ENCODE data around the gene CLCF1.

Gene CLCF1

DNA sequence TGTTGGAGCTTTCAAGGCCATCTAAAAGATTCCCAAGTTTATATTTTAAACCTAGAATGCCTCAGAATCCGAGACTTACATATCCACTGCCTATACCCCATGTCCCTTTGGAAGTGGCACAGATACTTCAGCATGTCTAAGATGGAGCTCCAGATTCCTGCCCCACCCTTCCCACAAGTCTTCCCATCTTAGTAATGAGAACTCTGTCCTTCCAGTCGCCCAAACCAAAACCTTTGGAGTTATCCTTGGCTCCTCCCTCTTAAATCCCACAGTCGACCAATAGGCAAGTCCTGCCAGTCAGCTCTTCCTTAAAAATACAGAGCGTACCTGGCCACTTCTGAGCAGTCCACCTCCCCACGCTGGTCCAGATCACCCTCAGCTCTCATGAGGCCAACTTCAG lies 24.4 kb downstream of the CLCF1 start:
- Histone ChIP-seq H3K27ac (ENCODE audit: insufficient read depth, low read depth, low read length, poor library complexity, severe bottlenecking) (no peak overlapping the region), H3K27me3 (ENCODE audit: control insufficient read depth, insufficient read depth, low read length, poor library complexity, severe bottlenecking) (no peaks in the 10 kb centered on the region), H3K36me3 (ENCODE audit: control insufficient read depth, insufficient read depth, low read length) (no peaks in the 10 kb centered on the region), H3K4me3 (ENCODE audit: insufficient read depth, low read depth, low read length) (no peak overlapping the region), H3K4me1 (ENCODE audit: control insufficient read depth, insufficient read depth, low read length) (peaks cover 10% of the 10 kb centered on the region), H3K9me3 (ENCODE audit: control insufficient read depth, low read length) (no peaks in the 10 kb centered on the region)
- WGBS, 2 experiments, result 65 to 73% methylated on average over 5 of the region's 5 CpGs

DNA sequence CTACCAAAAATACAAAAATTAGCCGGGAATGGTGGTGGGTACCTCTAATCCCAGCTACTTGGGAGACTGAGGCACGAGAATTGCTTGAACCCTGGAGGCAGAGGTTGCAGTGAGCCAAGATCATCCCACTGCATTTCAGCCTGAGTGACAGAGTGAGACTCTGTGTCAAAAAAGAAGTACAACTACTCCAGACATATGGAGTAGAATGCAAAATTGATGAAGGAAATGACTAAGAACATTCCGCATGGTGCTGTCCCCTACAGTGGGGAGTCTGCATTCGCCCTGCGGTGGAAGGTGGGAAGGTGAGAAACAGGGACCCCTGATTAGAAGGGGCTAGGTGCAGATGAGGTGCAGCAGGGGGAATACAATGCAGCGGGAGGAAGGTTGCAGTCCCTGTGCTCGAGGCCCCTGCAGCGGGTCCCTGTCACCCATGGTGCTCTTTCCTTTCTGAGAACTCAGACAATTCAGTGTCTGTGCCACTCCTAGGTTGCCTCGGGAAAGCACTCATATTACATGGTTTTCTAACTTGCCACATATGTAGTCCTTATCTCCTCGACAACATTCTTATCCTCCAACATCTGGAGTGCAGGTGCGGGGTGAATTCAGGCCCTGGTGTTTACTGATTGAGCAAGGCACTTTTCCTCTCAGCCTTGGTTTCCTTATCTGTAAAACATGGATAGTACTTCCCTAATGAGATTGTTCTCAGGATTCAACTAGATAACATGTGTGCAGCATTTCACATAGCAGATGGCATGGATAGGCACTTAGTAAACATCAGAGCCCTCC lies 25.2 kb downstream of the CLCF1 start:
- 90 to 91% methylated on average over 11 of the region's 11 CpGs for WGBS, 2 experiments
- Histone ChIP-seq H3K27me3 (ENCODE audit: control insufficient read depth, insufficient read depth, low read length, poor library complexity, severe bottlenecking) (no peaks in the 10 kb centered on the region), H3K9me3 (ENCODE audit: control insufficient read depth, low read length) (no peaks in the 10 kb centered on the region), H3K4me3 (ENCODE audit: insufficient read depth, low read depth, low read length) (no peak overlapping the region), H3K4me1 (ENCODE audit: control insufficient read depth, insufficient read depth, low read length) (peaks cover 7% of the 10 kb centered on the region), H3K27ac (ENCODE audit: insufficient read depth, low read depth, low read length, poor library complexity, severe bottlenecking) (no peak overlapping the region), H3K36me3 (ENCODE audit: control insufficient read depth, insufficient read depth, low read length) (no peaks in the 10 kb centered on the region)

DNA sequence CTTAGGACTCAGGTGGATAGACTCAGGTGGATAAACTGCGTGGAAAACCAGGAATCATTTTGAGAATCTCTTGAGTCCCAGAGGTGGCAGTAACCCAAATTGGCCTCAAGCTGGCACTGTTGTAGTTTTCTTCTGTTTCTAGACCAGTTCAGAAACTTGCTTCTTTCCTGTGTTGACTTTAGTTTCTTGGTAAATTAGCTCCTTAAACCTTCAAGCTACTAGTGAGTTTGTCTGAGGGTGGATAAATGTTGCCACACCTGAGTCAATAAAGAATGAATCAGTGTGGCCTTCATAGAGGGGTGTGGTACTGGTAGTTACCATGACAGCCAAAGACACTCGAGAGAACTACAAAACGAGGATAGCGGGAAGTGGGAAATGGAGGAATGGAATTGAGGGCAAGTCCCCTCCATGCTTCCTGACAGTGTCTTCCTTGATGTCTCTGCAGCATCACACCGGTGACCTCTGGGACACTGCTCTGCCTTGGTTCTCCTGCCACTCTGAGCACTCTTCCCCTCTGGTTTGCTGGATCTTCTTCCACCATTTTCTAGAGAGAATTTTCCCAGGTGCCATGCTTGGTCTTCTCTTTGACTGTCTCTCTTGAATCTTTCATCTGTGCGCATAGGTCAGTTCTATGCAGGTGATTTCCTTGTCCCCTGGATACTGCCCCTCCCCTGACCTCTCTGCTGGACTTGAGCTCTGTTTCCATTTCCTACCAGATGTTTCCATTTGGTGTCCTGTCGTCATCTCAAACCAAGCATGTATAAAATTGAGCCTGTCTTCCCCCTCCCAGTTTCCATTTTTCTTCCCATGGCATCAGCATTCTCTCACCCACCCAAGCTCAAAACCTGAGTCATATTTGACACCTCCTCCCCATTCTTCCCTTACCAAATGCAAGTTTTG lies 27.2 kb downstream of the CLCF1 start:
- H3K27ac ChIP-seq (ENCODE audit: insufficient read depth, low read depth, low read length, poor library complexity, severe bottlenecking), result no peak overlapping the region
- 77 to 80% methylated on average over 7 of the region's 7 CpGs for WGBS, 2 experiments
- H3K9me3 ChIP-seq (ENCODE audit: control insufficient read depth, low read length), result no peaks in the 10 kb centered on the region
- no peaks in the 10 kb centered on the region for H3K27me3 ChIP-seq (ENCODE audit: control insufficient read depth, insufficient read depth, low read length, poor library complexity, severe bottlenecking)
- H3K4me3 ChIP-seq (ENCODE audit: insufficient read depth, low read depth, low read length), result no peak overlapping the region
- no peaks in the 10 kb centered on the region for H3K36me3 ChIP-seq (ENCODE audit: control insufficient read depth, insufficient read depth, low read length)
- no peaks in the 10 kb centered on the region for H3K4me1 ChIP-seq (ENCODE audit: control insufficient read depth, insufficient read depth, low read length)

DNA sequence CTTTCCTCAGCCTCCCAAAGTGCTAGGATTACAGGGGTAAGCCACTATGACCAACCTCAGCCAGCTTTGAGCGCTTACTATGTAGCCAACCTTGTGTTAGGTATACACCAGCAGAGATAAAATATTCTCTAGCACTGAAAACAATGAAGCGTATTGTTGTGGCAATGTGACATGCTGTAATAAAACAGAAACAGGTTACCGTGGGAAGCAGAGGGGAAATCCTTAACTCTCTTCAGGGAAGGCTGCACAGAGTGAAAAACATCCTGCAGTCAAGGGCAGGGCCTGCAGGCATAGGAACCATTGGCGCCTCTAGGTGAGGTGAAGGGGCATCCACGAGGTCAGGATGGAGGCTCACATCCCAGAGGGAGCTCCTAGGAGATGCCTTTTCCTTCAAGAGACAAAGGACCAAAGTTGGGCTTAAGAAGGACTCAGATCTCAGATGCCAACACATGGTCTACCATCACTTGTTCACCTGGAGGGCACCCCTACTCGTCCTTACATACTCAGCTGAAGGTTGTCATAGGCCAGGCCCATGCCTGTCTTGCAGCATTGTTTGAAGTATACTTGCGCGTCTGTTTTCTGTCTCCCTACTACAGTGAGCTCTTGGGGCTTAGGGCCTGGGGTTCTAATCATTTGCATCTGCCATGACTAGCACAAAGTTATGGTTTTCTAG lies 28.0 kb downstream of the CLCF1 start:
- Histone ChIP-seq H3K4me1 (ENCODE audit: control insufficient read depth, insufficient read depth, low read length) (no peaks in the 10 kb centered on the region), H3K27ac (ENCODE audit: insufficient read depth, low read depth, low read length, poor library complexity, severe bottlenecking) (no peak overlapping the region), H3K9me3 (ENCODE audit: control insufficient read depth, low read length) (no peaks in the 10 kb centered on the region), H3K4me3 (ENCODE audit: insufficient read depth, low read depth, low read length) (no peak overlapping the region), H3K36me3 (ENCODE audit: control insufficient read depth, insufficient read depth, low read length) (no peaks in the 10 kb centered on the region), H3K27me3 (ENCODE audit: control insufficient read depth, insufficient read depth, low read length, poor library complexity, severe bottlenecking) (no peaks in the 10 kb centered on the region)
- WGBS, 2 experiments, result 87 to 90% methylated on average over 8 of the region's 8 CpGs

DNA sequence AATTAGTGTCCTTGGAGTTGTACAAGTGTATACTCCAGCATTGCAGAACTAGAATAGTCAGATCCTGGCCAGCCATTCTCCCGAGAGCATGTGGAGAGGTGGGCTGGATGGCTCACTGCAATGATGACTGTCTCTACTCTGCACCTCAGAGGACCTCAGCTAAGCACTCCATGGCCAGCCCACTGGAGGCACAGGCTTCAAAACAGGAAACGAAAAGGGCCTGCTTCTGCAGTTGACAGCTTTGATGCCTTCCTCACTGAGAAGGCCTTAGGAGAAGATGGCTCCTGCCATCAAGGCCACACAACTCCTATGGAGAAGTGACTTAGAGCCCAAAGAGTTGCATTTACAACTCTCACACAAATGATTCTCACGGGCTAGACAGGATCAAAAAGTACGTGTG lies 29.1 kb downstream of the CLCF1 start:
- H3K27me3 ChIP-seq (ENCODE audit: control insufficient read depth, insufficient read depth, low read length, poor library complexity, severe bottlenecking), result no peaks in the 10 kb centered on the region
- no peak overlapping the region for H3K4me3 ChIP-seq (ENCODE audit: insufficient read depth, low read depth, low read length)
- H3K36me3 ChIP-seq (ENCODE audit: control insufficient read depth, insufficient read depth, low read length), result no peaks in the 10 kb centered on the region
- H3K9me3 ChIP-seq (ENCODE audit: control insufficient read depth, low read length), result no peaks in the 10 kb centered on the region
- no peaks in the 10 kb centered on the region for H3K4me1 ChIP-seq (ENCODE audit: control insufficient read depth, insufficient read depth, low read length)
- WGBS, 2 experiments, result 84 to 90% methylated on average over 4 of the region's 4 CpGs
- no peak overlapping the region for H3K27ac ChIP-seq (ENCODE audit: insufficient read depth, low read depth, low read length, poor library complexity, severe bottlenecking)

DNA sequence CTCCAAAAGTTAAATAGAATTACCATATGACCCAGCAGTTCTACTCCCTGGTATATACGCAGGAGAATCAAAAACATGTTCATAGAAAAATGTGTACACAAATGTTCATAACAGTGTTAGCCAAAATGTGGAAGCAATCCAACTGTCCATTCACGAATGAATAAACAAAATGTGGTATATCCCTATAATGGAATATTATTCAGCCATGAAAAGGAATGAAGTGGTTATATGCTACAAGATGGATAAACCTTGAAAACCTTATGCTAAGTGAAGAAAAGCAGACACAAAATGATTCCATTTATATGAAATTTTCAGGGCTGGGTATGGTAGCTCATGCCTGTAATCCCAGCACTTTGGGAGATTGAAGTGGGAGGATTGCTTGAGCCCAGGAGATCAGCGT lies 36.1 kb downstream of the CLCF1 start:
- no peaks in the 10 kb centered on the region for H3K27me3 ChIP-seq (ENCODE audit: control insufficient read depth, insufficient read depth, low read length, poor library complexity, severe bottlenecking)
- no peaks in the 10 kb centered on the region for H3K4me1 ChIP-seq (ENCODE audit: control insufficient read depth, insufficient read depth, low read length)
- no peaks in the 10 kb centered on the region for H3K36me3 ChIP-seq (ENCODE audit: control insufficient read depth, insufficient read depth, low read length)
- WGBS, 2 experiments, result 95 to 97% methylated on average over 2 to 3 of the region's 3 CpGs
- no peaks in the 10 kb centered on the region for H3K9me3 ChIP-seq (ENCODE audit: control insufficient read depth, low read length)
- H3K27ac ChIP-seq (ENCODE audit: insufficient read depth, low read depth, low read length, poor library complexity, severe bottlenecking), result no peak overlapping the region
- no peak overlapping the region for H3K4me3 ChIP-seq (ENCODE audit: insufficient read depth, low read depth, low read length)

DNA sequence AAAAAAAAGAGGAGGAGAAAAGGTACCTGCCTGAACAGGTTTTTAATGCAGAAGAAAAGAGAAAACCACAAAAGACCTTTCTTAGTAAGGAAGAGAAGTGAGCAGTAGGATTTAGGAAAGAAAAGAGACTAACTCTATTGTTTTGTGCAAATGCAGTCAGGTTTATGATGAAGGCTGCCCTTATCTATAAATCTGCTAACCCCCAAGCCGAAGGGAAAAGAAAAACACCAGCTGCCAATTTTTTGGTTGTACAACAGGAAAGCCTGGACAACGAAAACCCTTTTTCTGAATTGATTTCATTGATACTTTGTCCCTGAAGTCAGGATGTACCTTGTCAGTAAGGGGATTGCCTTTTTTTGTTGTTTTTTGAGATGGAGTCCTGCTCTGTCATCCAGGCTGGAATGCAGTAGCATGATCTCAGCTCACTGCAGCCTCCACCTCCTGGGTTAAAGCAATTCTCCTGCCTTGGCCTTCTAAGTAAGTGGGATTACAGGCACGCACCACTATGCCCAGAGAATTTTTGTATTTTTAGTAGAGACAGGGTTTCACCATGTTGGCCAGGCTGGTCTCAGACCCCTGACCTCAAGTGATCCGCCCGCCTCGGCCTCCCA lies 41.2 kb downstream of the CLCF1 start:
- Histone ChIP-seq H3K4me3 (ENCODE audit: insufficient read depth, low read depth, low read length) (no peak overlapping the region), H3K36me3 (ENCODE audit: control insufficient read depth, insufficient read depth, low read length) (no peaks in the 10 kb centered on the region), H3K4me1 (ENCODE audit: control insufficient read depth, insufficient read depth, low read length) (no peaks in the 10 kb centered on the region), H3K27ac (ENCODE audit: insufficient read depth, low read depth, low read length, poor library complexity, severe bottlenecking) (no peak overlapping the region), H3K27me3 (ENCODE audit: control insufficient read depth, insufficient read depth, low read length, poor library complexity, severe bottlenecking) (no peaks in the 10 kb centered on the region), H3K9me3 (ENCODE audit: control insufficient read depth, low read length) (no peaks in the 10 kb centered on the region)
- 86 to 94% methylated on average over 6 of the region's 6 CpGs for WGBS, 2 experiments

DNA sequence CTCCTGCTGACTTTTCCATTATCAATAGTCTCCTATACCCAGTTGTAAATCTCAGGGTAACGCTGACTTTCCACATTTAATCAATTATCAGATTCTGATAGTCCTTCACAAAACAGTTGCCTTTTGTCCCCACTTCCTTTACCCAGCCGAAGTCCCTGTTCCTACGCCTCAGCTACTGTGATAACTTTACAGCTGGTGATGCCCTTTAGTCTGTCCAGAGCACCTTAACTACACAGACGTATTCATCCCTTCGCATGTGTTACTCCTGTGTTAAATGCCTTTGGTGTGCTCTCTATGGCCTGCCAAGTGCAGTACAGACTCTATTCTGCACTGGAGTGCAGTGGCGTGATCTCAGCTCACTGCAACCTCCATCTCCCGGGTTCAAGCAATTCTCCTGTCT lies 49.9 kb downstream of the CLCF1 start:
- Histone ChIP-seq H3K9me3 (ENCODE audit: control insufficient read depth, low read length) (no peaks in the 10 kb centered on the region), H3K4me3 (ENCODE audit: insufficient read depth, low read depth, low read length) (no peak overlapping the region), H3K27ac (ENCODE audit: insufficient read depth, low read depth, low read length, poor library complexity, severe bottlenecking) (no peak overlapping the region), H3K27me3 (ENCODE audit: control insufficient read depth, insufficient read depth, low read length, poor library complexity, severe bottlenecking) (peaks cover 18% of the 10 kb centered on the region), H3K36me3 (ENCODE audit: control insufficient read depth, insufficient read depth, low read length) (no peaks in the 10 kb centered on the region), H3K4me1 (ENCODE audit: control insufficient read depth, insufficient read depth, low read length) (no peaks in the 10 kb centered on the region)
- 91 to 93% methylated on average over 7 of the region's 7 CpGs for WGBS, 2 experiments

DNA sequence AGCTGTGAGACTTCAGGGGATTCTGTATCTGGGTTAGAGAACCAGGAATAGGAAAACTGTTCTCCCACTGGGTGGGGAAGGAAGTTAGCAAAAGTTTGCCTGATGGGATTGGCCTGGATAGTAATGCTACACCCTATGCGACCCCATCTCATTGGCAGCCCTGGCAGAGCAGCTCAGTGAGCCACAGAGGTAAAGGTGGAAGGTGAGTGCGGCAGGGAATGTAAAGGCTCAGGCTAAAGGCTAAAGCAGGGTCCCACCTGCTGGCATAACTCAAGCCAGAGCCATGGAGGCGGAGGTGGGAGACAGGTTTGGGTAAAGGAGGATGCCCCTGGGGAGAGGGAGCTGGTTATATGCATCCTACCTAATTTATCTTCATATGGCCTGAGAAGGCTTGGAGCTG lies 51.3 kb downstream of the CLCF1 start:
- Histone ChIP-seq H3K4me1 (ENCODE audit: control insufficient read depth, insufficient read depth, low read length) (no peaks in the 10 kb centered on the region), H3K27ac (ENCODE audit: insufficient read depth, low read depth, low read length, poor library complexity, severe bottlenecking) (no peak overlapping the region), H3K27me3 (ENCODE audit: control insufficient read depth, insufficient read depth, low read length, poor library complexity, severe bottlenecking) (peaks cover 26% of the 10 kb centered on the region), H3K9me3 (ENCODE audit: control insufficient read depth, low read length) (no peaks in the 10 kb centered on the region), H3K36me3 (ENCODE audit: control insufficient read depth, insufficient read depth, low read length) (no peaks in the 10 kb centered on the region), H3K4me3 (ENCODE audit: insufficient read depth, low read depth, low read length) (no peak overlapping the region)
- 91 to 93% methylated on average over 3 of the region's 3 CpGs for WGBS, 2 experiments
